SJCRH30 (cell line): Measurements from ENCODE around the gene ZC3H6. TPM values are rescaled to one million over a fixed set of nuclear protein-coding genes. Genes with fewer than 3 reads are reported as not detected.

Experiments used
- DNase-seq, 2 experiments: peaks; one replicate each; pipeline ENCODE4 v3.0.0-alpha.2; 2015 to 2020
- H3K27ac ChIP-seq: fragments of 250-450 bp; sonication (Bioruptor Pico); 2 replicates; pipeline ENCODE4 v1.5.1; 2020; ENCODE audit warnings: mild to moderate bottlenecking, moderate library complexity
- H3K27me3 ChIP-seq: fragments of 250-450 bp; sonication (Bioruptor Pico); 2 replicates; pipeline ENCODE4 v1.5.1; 2020; ENCODE audit warnings: mild to moderate bottlenecking, moderate library complexity
- H3K36me3 ChIP-seq: fragments of 250-450 bp; sonication (Bioruptor Pico); 2 replicates; pipeline ENCODE4 v1.5.1; 2020; ENCODE audit warnings: mild to moderate bottlenecking, moderate library complexity
- H3K4me1 ChIP-seq: fragments of 250-450 bp; sonication (Bioruptor Pico); 2 replicates; pipeline ENCODE4 v1.5.1; 2020; ENCODE audit warnings: mild to moderate bottlenecking, moderate library complexity
- H3K4me3 ChIP-seq: fragments of 250-450 bp; sonication (Bioruptor Pico); 2 replicates; pipeline ENCODE4 v1.5.1; 2020; ENCODE audit warnings: mild to moderate bottlenecking, moderate library complexity
- H3K9me3 ChIP-seq: fragments of 250-450 bp; sonication (Bioruptor Pico); replicated peaks from 2 replicates; pipeline ENCODE4 v1.5.1; 2020; ENCODE audit warnings: mild to moderate bottlenecking, moderate library complexity
- total RNA-seq: library from RNA; depleted of rRNA; stranded (reverse); fragments of >200 nt; shearing (Covaris generic); gene quantifications from 2 replicates; pipeline ENCODE4 v1.2.3, GENCODE V29; 2014; rRNA removed

Gene ZC3H6, protein sequence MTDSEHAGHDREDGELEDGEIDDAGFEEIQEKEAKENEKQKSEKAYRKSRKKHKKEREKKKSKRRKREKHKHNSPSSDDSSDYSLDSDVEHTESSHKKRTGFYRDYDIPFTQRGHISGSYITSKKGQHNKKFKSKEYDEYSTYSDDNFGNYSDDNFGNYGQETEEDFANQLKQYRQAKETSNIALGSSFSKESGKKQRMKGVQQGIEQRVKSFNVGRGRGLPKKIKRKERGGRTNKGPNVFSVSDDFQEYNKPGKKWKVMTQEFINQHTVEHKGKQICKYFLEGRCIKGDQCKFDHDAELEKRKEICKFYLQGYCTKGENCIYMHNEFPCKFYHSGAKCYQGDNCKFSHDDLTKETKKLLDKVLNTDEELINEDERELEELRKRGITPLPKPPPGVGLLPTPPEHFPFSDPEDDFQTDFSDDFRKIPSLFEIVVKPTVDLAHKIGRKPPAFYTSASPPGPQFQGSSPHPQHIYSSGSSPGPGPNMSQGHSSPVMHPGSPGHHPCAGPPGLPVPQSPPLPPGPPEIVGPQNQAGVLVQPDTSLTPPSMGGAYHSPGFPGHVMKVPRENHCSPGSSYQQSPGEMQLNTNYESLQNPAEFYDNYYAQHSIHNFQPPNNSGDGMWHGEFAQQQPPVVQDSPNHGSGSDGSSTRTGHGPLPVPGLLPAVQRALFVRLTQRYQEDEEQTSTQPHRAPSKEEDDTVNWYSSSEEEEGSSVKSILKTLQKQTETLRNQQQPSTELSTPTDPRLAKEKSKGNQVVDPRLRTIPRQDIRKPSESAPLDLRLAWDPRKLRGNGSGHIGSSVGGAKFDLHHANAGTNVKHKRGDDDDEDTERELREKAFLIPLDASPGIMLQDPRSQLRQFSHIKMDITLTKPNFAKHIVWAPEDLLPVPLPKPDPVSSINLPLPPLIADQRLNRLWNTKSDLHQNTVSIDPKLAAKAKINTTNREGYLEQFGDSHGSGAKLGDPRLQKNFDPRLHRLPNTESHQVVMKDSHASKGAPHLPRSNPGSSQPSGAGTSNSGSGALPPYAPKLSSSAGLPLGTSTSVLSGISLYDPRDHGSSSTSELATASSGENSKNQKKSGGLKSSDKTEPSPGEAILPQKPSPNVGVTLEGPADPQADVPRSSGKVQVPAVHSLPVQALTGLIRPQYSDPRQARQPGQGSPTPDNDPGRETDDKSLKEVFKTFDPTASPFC
- 1.4 and 1.6 TPM in 2 replicates for total RNA-seq

DNA sequence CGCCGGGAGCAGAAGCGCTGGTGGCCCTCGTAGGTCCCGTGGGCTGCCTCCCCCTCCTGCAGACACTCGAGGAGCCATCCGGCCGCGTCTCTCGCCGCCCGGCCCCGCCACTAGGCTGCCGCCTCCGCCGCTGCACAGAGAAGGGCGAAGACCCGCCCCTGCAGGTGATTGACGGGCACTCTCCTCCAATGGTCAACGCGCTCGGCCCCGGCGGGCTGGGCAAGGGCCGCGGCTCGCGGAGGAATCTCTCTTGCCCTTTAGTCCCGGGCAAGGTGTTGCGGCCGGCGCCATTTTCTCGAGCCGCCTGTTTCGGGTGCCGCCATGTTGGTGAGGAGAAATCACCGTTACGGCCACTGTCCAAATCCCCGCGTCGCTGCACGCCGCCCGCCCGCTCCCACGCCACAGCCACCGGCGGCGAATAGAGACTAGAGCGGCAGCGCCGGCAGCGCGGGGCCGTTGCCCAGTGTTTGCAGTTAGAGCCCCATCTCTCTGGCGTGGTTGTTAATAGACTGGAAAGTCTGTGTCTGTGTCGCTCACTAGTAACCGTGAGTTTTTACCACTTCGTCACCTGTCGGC lies at the start of gene ZC3H6:
ZC3H6 (plus strand) TSS at position 287 of the 576 bp plus-strand sequence. CDS start 398 bp downstream, outside the sequence.
- Histone ChIP-seq H3K27ac (peak within 1 kb of the TSS; percentile 98), H3K4me3 (peak within 1 kb of the TSS; percentile 73), H3K27me3 (no peaks in the 10 kb centered on the region), H3K36me3 (no peaks in the 10 kb centered on the region), H3K9me3 (no peaks in the 10 kb centered on the region), H3K4me1 (0 out of 2 replicates have a peak, but pooled peaks cover 2% of the 10 kb centered on the region)
- DNase-seq, result peak; percentile 97 to 98

DNA sequence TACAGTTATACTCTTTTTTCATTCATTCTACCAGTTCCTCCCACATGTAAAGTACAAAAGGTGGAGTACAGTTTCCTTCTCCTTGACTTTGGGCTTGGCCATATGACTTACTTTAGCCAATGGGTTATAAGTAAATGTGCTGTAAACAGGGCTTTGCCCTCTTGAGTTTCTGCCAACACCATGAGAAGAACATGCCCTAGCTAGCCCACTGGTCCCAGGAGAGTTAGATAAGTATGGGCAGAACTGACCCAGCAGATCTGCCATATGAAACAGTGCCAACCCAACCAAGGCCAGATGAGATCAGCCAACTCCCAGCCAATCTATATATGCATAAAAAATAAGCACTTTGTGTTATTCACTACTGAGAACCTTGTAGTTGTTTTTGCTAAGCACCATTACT lies 46.0 kb upstream of the ZC3H6 start:
- Histone ChIP-seq H3K27ac (peak overlapping the region; percentile 41), H3K4me3 (no peak overlapping the region)
- DNase-seq, result peak; percentile 46 to 54

DNA sequence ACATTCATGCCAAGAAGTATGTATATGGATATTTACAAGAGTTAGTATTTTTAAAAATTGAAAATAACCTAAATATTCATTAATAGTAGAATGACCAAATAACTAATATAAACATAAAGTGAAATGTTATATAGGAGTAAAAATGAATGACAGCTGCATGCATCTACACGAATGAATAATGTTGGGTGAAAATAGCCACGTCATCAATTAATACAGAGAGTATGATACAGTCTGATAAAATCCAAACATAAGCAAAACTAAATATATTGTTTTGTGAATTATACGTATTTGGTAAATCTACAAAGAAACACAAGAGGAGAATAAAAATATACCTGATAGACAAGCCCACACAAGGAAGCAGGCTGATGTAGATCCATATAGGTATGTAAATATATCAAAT lies 45.0 kb upstream of the ZC3H6 start:
- Histone ChIP-seq H3K9me3 (no peaks in the 10 kb centered on the region), H3K36me3 (peaks cover 34% of the 10 kb centered on the region), H3K27me3 (no peaks in the 10 kb centered on the region), H3K4me3 (no peak overlapping the region), H3K27ac (no peak overlapping the region), H3K4me1 (peaks cover 3% of the 10 kb centered on the region; the same call in 1 of the 2 replicates)
- DNase-seq, result no peak

More for the DNA sequence above, 46.0 kb upstream of the ZC3H6 start:
- Histone ChIP-seq H3K4me1 (peaks cover 3% of the 10 kb centered on the region; the same call in 1 of the 2 replicates), H3K27me3 (no peaks in the 10 kb centered on the region), H3K36me3 (peaks cover 35% of the 10 kb centered on the region), H3K9me3 (no peaks in the 10 kb centered on the region)

DNA sequence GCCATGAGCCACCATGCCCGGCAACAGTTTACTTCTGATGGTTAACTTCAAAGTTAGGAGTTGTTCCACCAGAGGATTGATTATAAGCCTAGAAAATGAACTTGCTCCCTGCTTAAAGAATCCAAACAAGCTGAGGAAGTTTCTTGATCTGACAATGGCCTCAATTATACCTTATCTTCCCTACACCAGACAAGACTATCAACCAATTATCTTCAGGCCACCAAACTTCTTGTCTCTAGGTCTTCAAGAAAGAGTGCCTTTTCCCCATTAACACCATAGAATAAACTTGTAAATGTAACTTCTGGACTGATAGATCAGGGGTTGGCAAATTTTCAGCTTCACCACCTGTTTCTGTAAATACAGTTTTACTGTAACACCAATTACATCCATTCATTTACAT lies 35.5 kb upstream of the ZC3H6 start:
- DNase-seq, result no peak
- Histone ChIP-seq H3K36me3 (peaks cover 2% of the 10 kb centered on the region), H3K4me1 (no peaks in the 10 kb centered on the region), H3K9me3 (no peaks in the 10 kb centered on the region), H3K4me3 (no peak overlapping the region), H3K27me3 (no peaks in the 10 kb centered on the region), H3K27ac (no peak overlapping the region)

DNA sequence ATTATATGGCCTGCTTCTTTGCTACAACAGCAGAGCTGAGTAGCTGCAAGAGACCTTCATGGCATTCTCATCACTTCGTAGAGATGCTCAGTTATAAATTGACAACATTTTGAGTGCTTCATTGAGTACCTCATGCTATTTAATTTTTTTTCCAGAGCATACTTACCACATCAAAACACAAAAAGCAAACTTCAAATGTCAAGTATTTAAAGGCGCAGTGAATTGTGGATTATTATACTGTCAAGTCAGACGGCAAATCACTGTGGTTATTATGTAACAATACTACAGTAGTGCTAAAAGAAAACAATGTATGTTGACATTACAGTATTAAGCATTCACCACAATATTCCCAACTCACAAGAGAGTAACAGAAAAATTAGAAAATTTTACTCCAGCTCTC lies 33.0 kb upstream of the ZC3H6 start:
- Histone ChIP-seq H3K4me3 (no peak overlapping the region), H3K27me3 (no peaks in the 10 kb centered on the region), H3K36me3 (peaks cover 6% of the 10 kb centered on the region), H3K9me3 (no peaks in the 10 kb centered on the region), H3K4me1 (no peaks in the 10 kb centered on the region), H3K27ac (no peak overlapping the region)
- no peak for DNase-seq

DNA sequence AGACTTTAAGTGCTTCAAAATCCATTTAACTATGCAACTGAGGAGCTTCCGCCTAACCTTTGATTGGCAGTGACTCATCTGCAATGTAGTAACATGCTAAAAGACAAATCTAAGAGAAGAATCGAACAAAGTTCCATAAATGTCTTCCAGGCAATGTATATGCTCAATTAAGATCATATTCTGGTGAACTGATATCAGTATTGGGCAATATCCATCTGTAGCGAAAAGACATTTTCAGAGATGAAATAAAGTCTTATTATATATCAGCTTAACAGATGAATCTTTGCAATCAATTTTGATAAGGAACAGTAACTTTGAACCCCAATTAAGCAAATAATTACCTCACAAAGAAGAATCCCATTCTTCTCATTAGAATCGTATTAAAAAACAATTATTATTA lies 32.2 kb upstream of the ZC3H6 start:
- Histone ChIP-seq H3K27ac (no peak overlapping the region), H3K9me3 (no peaks in the 10 kb centered on the region), H3K4me1 (no peaks in the 10 kb centered on the region), H3K36me3 (peaks cover 13% of the 10 kb centered on the region), H3K27me3 (no peaks in the 10 kb centered on the region), H3K4me3 (no peak overlapping the region)
- no peak for DNase-seq

DNA sequence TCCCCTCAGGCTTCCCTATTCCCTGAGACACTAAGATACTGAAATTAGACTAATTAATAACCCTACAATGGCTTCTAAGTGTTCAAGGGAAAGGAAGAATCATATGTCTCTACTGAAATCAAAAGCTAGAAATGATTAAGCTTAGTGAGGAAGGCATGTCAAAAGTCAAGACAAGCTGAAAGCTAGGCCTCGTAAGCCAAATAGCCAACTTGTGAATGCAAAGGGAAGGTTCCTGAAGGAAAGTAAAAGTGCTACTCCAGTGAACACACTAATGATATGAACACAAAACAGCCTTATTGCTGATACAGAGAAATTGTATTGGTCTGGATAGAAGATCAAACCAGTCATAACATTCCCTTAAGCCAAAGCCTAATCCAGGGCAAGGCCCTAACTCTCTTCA lies 30.5 kb upstream of the ZC3H6 start:
- Histone ChIP-seq H3K9me3 (no peaks in the 10 kb centered on the region), H3K36me3 (peaks cover 28% of the 10 kb centered on the region), H3K27me3 (no peaks in the 10 kb centered on the region), H3K4me1 (no peaks in the 10 kb centered on the region), H3K27ac (no peak overlapping the region), H3K4me3 (no peak overlapping the region)
- DNase-seq, result no peak

DNA sequence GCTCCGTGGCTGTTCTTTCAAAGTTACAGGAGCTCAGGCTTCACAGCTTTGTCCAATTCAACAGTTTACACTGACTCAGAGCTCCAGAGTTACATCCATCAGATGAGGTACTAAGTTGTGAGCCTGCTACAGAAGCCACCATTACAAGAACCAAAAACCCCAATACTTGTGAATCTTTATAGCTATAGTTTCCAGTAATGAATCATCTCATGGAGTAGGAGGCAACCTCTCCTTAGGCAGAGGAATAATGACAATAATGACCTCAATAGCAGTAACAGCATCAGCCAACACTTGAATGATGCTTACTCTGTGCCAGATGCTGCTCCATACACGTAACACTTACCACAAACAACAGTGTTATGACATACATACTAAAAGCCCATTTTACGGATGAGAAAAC lies 24.1 kb upstream of the ZC3H6 start:
- Histone ChIP-seq H3K27me3 (no peaks in the 10 kb centered on the region), H3K36me3 (peaks cover 34% of the 10 kb centered on the region), H3K4me1 (peaks cover 3% of the 10 kb centered on the region), H3K9me3 (no peaks in the 10 kb centered on the region), H3K4me3 (no peak overlapping the region), H3K27ac (no peak overlapping the region)
- DNase-seq, result no peak

DNA sequence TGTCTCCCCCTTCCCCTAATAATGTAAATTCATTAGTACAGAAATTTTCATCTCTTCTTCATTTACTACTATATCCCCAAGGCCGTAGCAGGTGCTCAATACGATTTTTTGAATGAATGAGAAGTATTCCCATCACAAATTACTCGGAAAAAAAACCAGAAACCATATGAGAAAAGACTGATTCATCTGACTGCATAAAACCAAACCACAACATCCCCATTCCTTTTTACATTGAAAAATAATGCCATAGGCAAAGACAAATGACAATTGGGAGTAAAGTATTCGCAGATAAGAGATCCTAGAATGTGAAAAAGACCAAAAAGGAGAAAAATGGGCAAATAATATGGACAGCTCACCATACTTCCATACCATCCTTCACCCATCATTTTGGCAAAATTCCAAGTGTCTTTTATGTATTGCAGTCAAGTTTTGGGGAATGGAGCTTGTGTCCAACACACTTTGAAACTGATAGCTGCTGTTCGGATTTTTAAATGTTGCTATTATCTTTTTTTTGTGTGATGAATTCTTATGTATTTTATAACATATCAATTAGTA lies 22.1 kb upstream of the ZC3H6 start:
- peaks cover 20% of the 10 kb centered on the region for H3K36me3 ChIP-seq
- no peak overlapping the region for H3K27ac ChIP-seq
- H3K9me3 ChIP-seq, result no peaks in the 10 kb centered on the region
- H3K4me3 ChIP-seq, result no peak overlapping the region
- no peaks in the 10 kb centered on the region for H3K27me3 ChIP-seq
- H3K4me1 ChIP-seq, result peaks cover 3% of the 10 kb centered on the region
- DNase-seq, result peak in 1 of 2 experiments; percentile 13

DNA sequence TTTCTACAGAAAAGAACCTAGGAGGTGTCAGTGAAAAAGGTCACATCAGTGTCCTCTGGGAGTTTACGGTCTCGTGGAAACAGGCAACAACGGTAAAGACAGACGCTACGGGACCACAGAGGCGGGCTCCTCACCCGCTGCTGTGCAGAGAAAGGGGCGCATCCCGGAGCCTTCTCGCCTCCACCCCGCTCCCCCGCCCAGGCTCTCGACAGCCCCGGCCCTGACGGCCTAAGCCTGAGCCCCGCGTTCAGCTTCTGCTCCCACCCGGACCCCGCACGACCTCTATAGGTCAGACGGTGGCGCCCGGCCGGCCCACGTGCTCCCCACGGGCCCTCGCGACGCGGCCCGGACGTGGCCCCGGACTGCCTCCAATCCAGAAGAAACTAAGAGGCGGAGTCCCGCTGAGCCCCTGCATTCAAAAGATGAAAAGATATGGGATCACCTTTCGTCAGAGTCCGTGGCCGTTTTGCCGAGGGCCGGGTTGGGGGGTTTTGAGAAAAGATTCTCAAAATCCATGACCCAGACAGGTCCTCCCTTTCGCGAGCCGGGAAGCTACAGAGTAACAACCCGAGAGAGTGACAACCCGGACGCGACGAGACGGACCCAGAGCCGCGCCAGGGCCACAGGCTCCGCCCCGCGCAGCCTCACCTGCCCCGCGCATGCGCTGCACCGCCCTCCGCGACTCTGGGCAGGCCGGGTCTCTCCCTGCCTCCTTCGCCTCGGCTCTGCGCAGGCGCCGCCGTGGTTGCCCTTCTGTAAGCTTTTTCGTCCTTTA lies 20.7 kb upstream of the ZC3H6 start, which contains the start of gene ZC3H8:
ZC3H8 (minus strand) TSS at position 577 of the 775 bp plus-strand sequence; CDS start at position 516, 61 bp downstream.
- Histone ChIP-seq H3K27ac (peak within 1 kb of the TSS; percentile 64), H3K4me3 (peak within 1 kb of the TSS; percentile 72), H3K27me3 (no peaks in the 10 kb centered on the region), H3K9me3 (no peaks in the 10 kb centered on the region), H3K4me1 (peaks cover 3% of the 10 kb centered on the region), H3K36me3 (peaks cover 8% of the 10 kb centered on the region)
- peak; percentile 91 to 94 for DNase-seq

DNA sequence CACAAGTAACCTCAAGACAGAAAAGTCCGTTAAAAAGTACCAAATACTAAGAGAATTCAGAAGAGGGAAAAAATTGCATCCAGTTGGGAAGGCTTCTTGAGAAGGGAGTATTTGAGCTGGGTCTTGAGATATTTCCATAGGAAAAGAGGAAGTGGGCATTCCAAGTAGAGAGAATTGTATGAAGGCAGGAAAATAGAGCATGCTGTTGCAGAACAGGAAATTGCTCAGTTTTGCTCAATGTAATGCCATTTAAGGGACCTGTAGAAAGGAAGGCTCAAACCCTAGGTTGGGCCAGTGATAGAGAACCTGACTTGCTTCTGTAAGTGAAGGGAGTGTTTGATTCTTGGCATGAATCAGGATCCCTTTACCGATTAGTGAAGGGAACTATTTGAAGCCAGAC lies 19.5 kb upstream of the ZC3H6 start:
- Histone ChIP-seq H3K4me1 (peaks cover 3% of the 10 kb centered on the region), H3K27me3 (no peaks in the 10 kb centered on the region), H3K4me3 (no peak overlapping the region), H3K9me3 (no peaks in the 10 kb centered on the region), H3K27ac (no peak overlapping the region), H3K36me3 (no peaks in the 10 kb centered on the region)
- DNase-seq, result no peak

DNA sequence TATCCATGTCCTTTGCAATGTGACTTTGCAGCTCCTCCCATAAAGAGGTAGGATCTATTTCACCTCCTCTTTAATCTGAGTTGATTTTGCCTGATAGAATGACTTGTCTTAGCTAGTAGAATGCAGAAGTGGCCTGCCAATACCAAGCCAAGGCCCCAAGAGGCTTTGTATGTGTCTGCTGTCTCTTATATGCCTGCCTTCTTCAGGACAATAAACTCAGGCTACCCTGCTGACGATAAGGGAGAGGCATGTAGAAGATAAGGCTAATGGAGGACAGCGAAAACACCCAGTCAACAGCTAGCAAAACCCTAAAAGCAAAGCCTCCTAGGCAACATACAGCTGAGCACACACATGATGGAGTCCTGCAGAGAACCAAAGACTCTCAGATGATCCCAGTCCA lies 18.7 kb upstream of the ZC3H6 start:
- H3K4me3 ChIP-seq, result no peak overlapping the region
- DNase-seq, result no peak
- H3K27ac ChIP-seq, result no peak overlapping the region
- no peaks in the 10 kb centered on the region for H3K36me3 ChIP-seq
- H3K27me3 ChIP-seq, result no peaks in the 10 kb centered on the region
- H3K9me3 ChIP-seq, result no peaks in the 10 kb centered on the region
- H3K4me1 ChIP-seq, result peaks cover 3% of the 10 kb centered on the region

DNA sequence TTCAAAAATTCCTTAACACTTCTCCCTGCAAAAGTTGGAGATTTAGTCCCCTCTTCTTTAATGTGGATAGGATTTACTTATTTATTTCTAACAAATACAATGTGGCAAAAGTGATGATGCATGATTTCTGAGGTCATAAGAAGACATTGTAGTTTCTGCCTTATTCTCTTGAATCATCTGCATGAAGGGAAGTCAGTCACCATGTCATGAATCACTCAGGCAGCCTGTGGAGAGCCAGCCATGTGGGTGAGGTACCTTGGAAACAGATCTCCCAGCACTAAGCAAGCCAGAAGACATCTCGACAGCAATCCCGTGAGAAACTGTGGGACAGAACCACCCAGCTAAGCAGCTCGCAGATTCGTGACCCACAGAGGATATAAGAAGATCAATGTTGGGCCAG lies 17.8 kb upstream of the ZC3H6 start:
- Histone ChIP-seq H3K4me3 (no peak overlapping the region), H3K27me3 (no peaks in the 10 kb centered on the region), H3K9me3 (no peaks in the 10 kb centered on the region), H3K4me1 (peaks cover 3% of the 10 kb centered on the region), H3K27ac (no peak overlapping the region), H3K36me3 (no peaks in the 10 kb centered on the region)
- DNase-seq, result no peak
